Activated CD4-positive, alpha-beta T cell treated with anti-CD3 and anti-CD28 coated beads, Interleukin-2, amount 10 ng/mL, durations not matched to agents 7 days and 5 days (primary cell): ENCODE data around the gene CUTA. TPM values are rescaled to one million over a fixed set of nuclear protein-coding genes. Genes with fewer than 3 reads are reported as not detected.

Experiments used
- CTCF ChIA-PET: fragments of 350-600 bp; sonication (Branson Sonifier 250); formaldehyde crosslinking; loops from one replicate; lab custom pipeline; 2021; ENCODE audit warnings: antibody characterized with exemption; lab: Charles Lee
- POLR2A ChIA-PET: fragments of 350-600 bp; sonication (Branson Sonifier 250); formaldehyde crosslinking; loops from one replicate; lab custom pipeline; 2021; ENCODE audit warnings: antibody characterized with exemption; lab: Charles Lee
- DNase-seq: peaks from one replicate; pipeline ENCODE4 v3.0.0-alpha.2; 2020
- H3K27ac Mint-ChIP-seq: one replicate; pipeline ENCODE4 v1.8.0; 2021; ENCODE audit warnings: mild to moderate bottlenecking, moderate library complexity, mixed read lengths
- H3K27me3 Mint-ChIP-seq: one replicate; pipeline ENCODE4 v1.8.0; 2021; ENCODE audit warnings: mixed read lengths
- H3K36me3 Mint-ChIP-seq: one replicate; pipeline ENCODE4 v1.8.0; 2021; ENCODE audit warnings: low read depth, mixed read lengths
- H3K4me1 Mint-ChIP-seq: one replicate; pipeline ENCODE4 v1.8.0; 2021; ENCODE audit warnings: mixed read lengths
- H3K4me3 Mint-ChIP-seq: one replicate; pipeline ENCODE4 v1.8.0; 2021; ENCODE audit warnings: mild to moderate bottlenecking, moderate library complexity, mixed read lengths
- H3K9me3 Mint-ChIP-seq: one replicate; pipeline ENCODE4 v1.8.0; 2021; ENCODE audit warnings: mixed read lengths
- total RNA-seq, 2 experiments: library from RNA; stranded (reverse); gene quantifications; one replicate each; pipeline ENCODE4 v1.2.3, GENCODE V29; 2021

The CUTA gene
- total RNA-seq, 2 experiments from 2014 or later: 191 to 207 TPM

- H3K9me3 Mint-ChIP-seq: no peaks in the 10 kb centered on the region
- CTCF ChIA-PET: interaction anchor here (0.6 kb wide), 1 partner anchor 1056 kb away, joined by 4 read pairs; no protein-coding TSS in a partner anchor
- peaks cover 48% of the 10 kb centered on the region for H3K4me1 Mint-ChIP-seq
- POLR2A ChIA-PET: no interaction called here
- no peak overlapping the region for H3K27ac Mint-ChIP-seq
- H3K27me3 Mint-ChIP-seq: no peaks in the 10 kb centered on the region
- H3K4me3 Mint-ChIP-seq: no peak overlapping the region
- DNase-seq: no peak
- H3K36me3 Mint-ChIP-seq: peaks cover 29% of the 10 kb centered on the region
These were observed 15.8 kb upstream of the CUTA start for GRCh38 chr6:33433544-33434191.

- H3K9me3 Mint-ChIP-seq: no peaks in the 10 kb centered on the region
- peaks cover 26% of the 10 kb centered on the region for H3K36me3 Mint-ChIP-seq
- CTCF ChIA-PET: no interaction called here
- peak overlapping the region; percentile 66 for H3K27ac Mint-ChIP-seq
- no peak for DNase-seq
- no peaks in the 10 kb centered on the region for H3K27me3 Mint-ChIP-seq
- peak overlapping the region; percentile 39 for H3K4me3 Mint-ChIP-seq
- POLR2A ChIA-PET: no interaction called here
- H3K4me1 Mint-ChIP-seq: peaks cover 54% of the 10 kb centered on the region
These were observed 15.2 kb upstream of the CUTA start for GRCh38 chr6:33433001-33433543.

GRCh38 chr6:33432546-33432945 lies 14.6 kb upstream of the CUTA start:
- DNase-seq: no peak
- Mint-ChIP-seq H3K27ac (peak overlapping the region; percentile 66), H3K27me3 (no peaks in the 10 kb centered on the region), H3K36me3 (peaks cover 25% of the 10 kb centered on the region), H3K4me1 (peaks cover 55% of the 10 kb centered on the region), H3K4me3 (peak overlapping the region; percentile 83), H3K9me3 (no peaks in the 10 kb centered on the region)
- POLR2A ChIA-PET: no interaction called here
- CTCF ChIA-PET: interaction anchor here (2.7 kb wide), 1 partner anchor 12 kb away, joined by 6 read pairs; no protein-coding TSS in a partner anchor

- H3K4me3 Mint-ChIP-seq: peak overlapping the region; percentile 83
- ChIA-PET POLR2A (no interaction called here), CTCF (interaction anchor here (1.3 to 4.1 kb wide), 4 partner anchors 13 to 269 kb away, joined by 4 to 28 read pairs (median 6); partner anchors contain the start of genes CUTA, SYNGAP1 and ZBTB9)
- H3K27ac Mint-ChIP-seq: peak overlapping the region; percentile 58
- no peak for DNase-seq
- H3K9me3 Mint-ChIP-seq: no peaks in the 10 kb centered on the region
- H3K4me1 Mint-ChIP-seq: peaks cover 60% of the 10 kb centered on the region
- peaks cover 21% of the 10 kb centered on the region for H3K36me3 Mint-ChIP-seq
- no peaks in the 10 kb centered on the region for H3K27me3 Mint-ChIP-seq
These were observed 14.1 kb upstream of the CUTA start for GRCh38 chr6:33431880-33432541.

- Mint-ChIP-seq H3K27ac (peak overlapping the region; percentile 93), H3K36me3 (peaks cover 16% of the 10 kb centered on the region), H3K4me1 (peaks cover 67% of the 10 kb centered on the region), H3K9me3 (no peaks in the 10 kb centered on the region), H3K27me3 (no peaks in the 10 kb centered on the region), H3K4me3 (peak overlapping the region; percentile 83)
- CTCF ChIA-PET: interaction anchor here (0.6 to 4.1 kb wide), 8 partner anchors 13 to 270 kb away, joined by 3 to 28 read pairs (median 4); partner anchors contain the start of genes BAK1, CUTA, SYNGAP1 and ZBTB9
- POLR2A ChIA-PET: interaction anchor here (1.1 kb wide), 1 partner anchor 21 kb away, joined by 3 read pairs; the partner anchor contains the start of gene PHF1
- DNase-seq: peak; percentile 89
These were observed 13.3 kb upstream of the CUTA start for GRCh38 chr6:33430991-33431879.

- CTCF ChIA-PET: interaction anchor here (0.9 to 4.1 kb wide), 6 partner anchors 12 to 271 kb away, joined by 3 to 28 read pairs (median 4); partner anchors contain the start of genes BAK1, CUTA and SYNGAP1
- peak overlapping the region; percentile 93 for H3K27ac Mint-ChIP-seq
These were observed 12.4 kb upstream of the CUTA start for GRCh38 chr6:33430334-33430733.

GRCh38 chr6:33429750-33430052 lies 11.8 kb upstream of the CUTA start:
- Mint-ChIP-seq H3K4me3 (peak overlapping the region; percentile 83), H3K27me3 (no peaks in the 10 kb centered on the region), H3K4me1 (peaks cover 74% of the 10 kb centered on the region), H3K27ac (peak overlapping the region; percentile 93), H3K36me3 (peaks cover 12% of the 10 kb centered on the region), H3K9me3 (no peaks in the 10 kb centered on the region)
- CTCF ChIA-PET: interaction anchor here (0.5 to 4.1 kb wide), 8 partner anchors 11 to 804 kb away, joined by 3 to 28 read pairs (median 3); partner anchors contain the start of genes BAK1, CUTA, ITPR3 and SYNGAP1
- POLR2A ChIA-PET: interaction anchor here (1.0 kb wide), 1 partner anchor 141 kb away, joined by 3 read pairs; no protein-coding TSS in a partner anchor
- peak; percentile 39 for DNase-seq

More at GRCh38 chr6:33430334-33430733, 12.4 kb upstream of the CUTA start:
- POLR2A ChIA-PET: interaction anchor here (1.1 kb wide), 1 partner anchor 20 kb away, joined by 3 read pairs; the partner anchor contains the start of gene PHF1
- DNase-seq: peak; percentile 39
- Mint-ChIP-seq H3K4me3 (peak overlapping the region; percentile 83), H3K36me3 (peaks cover 14% of the 10 kb centered on the region), H3K4me1 (peaks cover 70% of the 10 kb centered on the region), H3K9me3 (no peaks in the 10 kb centered on the region), H3K27me3 (no peaks in the 10 kb centered on the region)

GRCh38 chr6:33428966-33429749 lies 11.3 kb upstream of the CUTA start:
- Mint-ChIP-seq H3K9me3 (no peaks in the 10 kb centered on the region), H3K36me3 (peaks cover 17% of the 10 kb centered on the region), H3K27ac (peak overlapping the region; percentile 93), H3K4me3 (peak overlapping the region; percentile 83), H3K4me1 (peaks cover 80% of the 10 kb centered on the region), H3K27me3 (no peaks in the 10 kb centered on the region)
- DNase-seq: no peak
- ChIA-PET POLR2A (interaction anchor here (1.0 kb wide), 1 partner anchor 142 kb away, joined by 3 read pairs; no protein-coding TSS in a partner anchor), CTCF (interaction anchor here (0.5 to 4.1 kb wide), 12 partner anchors 11 to 804 kb away, joined by 3 to 28 read pairs (median 4); partner anchors contain the start of genes CUTA, ITPR3, SYNGAP1 and ZBTB22)

GRCh38 chr6:33428224-33428965 lies 10.5 kb upstream of the CUTA start:
- ChIA-PET CTCF (interaction anchor here (0.7 to 4.1 kb wide), 10 partner anchors 10 to 805 kb away, joined by 3 to 28 read pairs (median 4); partner anchors contain the start of genes CUTA, SYNGAP1 and ZBTB22), POLR2A (interaction anchor here (1.0 kb wide), 1 partner anchor 142 kb away, joined by 3 read pairs; no protein-coding TSS in a partner anchor)
- peaks cover 24% of the 10 kb centered on the region for H3K36me3 Mint-ChIP-seq
- H3K4me1 Mint-ChIP-seq: peaks cover 86% of the 10 kb centered on the region
- peak overlapping the region; percentile 83 for H3K4me3 Mint-ChIP-seq
- no peaks in the 10 kb centered on the region for H3K9me3 Mint-ChIP-seq
- DNase-seq: peak; percentile 45
- no peaks in the 10 kb centered on the region for H3K27me3 Mint-ChIP-seq
- H3K27ac Mint-ChIP-seq: peak overlapping the region; percentile 93

- ChIA-PET POLR2A (no interaction called here), CTCF (no interaction called here)
These were observed 9.8 kb upstream of the CUTA start for GRCh38 chr6:33427585-33428223.

More at GRCh38 chr6:33427585-33428223, 9.8 kb upstream of the CUTA start:
- DNase-seq: peak; percentile 64
- Mint-ChIP-seq H3K27ac (peak overlapping the region; percentile 90), H3K27me3 (no peaks in the 10 kb centered on the region), H3K36me3 (peaks cover 21% of the 10 kb centered on the region), H3K9me3 (no peaks in the 10 kb centered on the region), H3K4me3 (peak overlapping the region; percentile 88), H3K4me1 (peaks cover 86% of the 10 kb centered on the region)
